ENCODE data around the gene TPST1.
"Not testable (repeated sequence)": the region's sequence is repeated elsewhere in the genome, so short reads cannot be mapped to it uniquely, and the experiment has no call there.

TPST1 gene

DNA sequence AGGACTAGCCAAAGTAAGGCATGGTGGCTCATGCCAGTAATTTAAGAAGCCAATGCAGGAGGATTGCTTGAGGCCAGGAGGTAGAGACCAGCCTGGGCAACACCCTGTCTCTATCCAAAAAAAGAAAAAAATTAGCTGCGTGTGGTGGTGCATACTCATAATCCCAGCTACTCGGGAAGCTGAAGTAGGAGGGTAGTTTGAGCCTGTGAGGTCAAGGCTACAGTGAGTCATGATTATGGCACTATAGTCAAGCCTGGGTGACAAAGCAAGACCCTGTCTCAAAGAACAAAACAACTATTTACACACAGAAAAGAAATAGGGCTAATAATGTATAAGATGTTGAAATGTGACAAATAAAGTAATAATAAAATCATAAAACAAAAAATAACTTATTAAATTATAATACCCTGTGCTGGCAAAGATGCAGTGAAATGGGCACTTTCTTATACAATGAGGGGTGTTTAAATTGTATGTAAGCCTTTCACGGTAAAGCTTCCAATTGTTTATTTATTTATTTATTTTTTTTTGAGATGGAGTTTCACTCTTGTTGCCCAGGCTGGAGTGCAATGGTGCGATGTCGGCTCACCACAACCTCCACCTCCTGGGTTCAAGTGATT, 175.2 kb downstream of the TPST1 start:
- no peak for DNase-seq (ENCODE audit: low read depth)

DNA sequence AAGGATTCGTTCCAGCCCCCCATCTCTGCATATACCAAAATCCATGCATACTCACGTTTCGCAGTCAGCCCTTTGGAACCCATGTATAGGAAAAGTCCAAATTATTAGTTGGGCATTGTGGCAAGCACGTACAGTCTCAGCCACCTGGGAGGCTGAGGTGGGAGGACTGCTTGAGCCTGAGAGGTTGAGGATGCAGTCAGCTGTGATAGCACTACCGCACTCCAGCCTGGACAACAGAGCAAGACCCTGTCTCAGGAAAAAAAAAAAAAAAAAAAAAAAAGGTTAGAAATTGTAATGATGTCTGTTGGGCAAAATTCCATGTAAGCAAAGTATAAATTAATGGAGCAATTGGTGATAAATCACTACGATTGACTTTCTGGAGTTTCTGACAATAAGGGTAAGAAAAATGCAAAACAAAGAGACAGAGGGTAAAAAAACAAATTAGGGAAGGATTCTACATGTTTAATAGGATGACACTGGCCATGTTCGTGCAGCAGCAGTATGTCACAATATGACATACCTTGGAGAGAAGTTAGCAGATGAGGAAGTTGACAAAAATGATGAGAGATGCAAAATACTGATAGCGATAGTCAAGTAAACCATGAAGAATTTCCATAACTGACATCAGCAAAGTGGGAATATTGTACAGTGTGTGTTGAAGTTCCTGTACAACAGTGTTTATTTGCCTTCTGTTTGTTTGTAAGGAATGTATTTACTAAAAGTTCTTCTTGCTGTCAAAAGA, 177.2 kb downstream of the TPST1 start:
- not testable (repeated sequence) for DNase-seq (ENCODE audit: low read depth)

DNA sequence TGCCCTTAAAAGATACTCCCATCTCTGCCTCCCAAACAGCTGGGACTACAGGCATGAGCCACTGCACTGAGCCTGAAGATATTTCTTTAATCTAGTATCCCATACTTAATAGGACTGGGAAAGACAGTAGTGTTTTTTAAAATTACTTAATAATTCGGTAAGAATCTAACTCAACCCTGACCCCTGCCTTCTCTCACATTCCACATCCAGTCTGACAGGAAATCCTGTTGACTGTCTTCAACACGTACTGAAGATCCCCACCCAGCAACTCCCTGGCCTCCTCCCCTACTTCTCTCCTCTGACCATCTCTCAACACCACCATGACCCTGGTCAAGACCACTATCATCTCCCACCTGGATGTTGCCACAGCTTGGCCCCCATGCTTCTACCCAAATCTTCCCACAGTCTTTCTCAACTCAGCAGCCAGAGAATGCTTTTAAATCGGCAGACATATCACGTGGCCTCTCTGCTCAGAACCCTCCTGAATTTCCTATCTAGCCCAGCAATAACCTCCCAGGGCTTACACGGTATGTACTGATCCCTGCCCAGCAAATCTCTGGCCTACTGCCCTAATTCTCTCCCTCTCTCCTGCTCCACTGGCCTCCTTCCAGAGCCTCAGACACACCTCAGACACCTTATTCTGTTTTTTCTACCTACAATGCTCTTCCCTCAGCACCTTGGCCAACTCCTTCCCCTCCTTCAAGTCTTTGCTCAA, 180.2 kb downstream of the TPST1 start:
- DNase-seq (ENCODE audit: low read depth) = not testable (repeated sequence)

DNA sequence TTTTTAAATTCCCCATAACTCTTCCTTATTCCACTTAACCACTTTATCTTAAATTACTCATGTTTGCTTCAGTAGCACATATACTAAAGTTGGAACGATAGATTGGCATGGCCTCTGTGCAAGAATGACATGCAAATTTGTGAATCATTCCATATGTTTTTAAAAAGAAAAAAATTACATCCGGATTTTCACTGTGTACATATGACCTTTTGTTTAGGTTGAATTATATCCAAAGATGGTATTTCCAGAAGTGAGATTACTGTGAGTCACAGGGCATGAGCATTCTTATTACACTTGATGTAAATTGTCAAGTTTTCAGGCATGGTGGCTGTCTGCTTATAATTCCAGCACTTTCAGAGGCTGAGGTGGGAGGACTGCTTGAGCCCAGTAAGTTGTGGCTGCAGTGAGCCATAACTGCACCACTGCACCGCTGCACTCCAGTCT, 190.0 kb downstream of the TPST1 start:
- DNase-seq (ENCODE audit: low read depth) = not testable (repeated sequence)

DNA sequence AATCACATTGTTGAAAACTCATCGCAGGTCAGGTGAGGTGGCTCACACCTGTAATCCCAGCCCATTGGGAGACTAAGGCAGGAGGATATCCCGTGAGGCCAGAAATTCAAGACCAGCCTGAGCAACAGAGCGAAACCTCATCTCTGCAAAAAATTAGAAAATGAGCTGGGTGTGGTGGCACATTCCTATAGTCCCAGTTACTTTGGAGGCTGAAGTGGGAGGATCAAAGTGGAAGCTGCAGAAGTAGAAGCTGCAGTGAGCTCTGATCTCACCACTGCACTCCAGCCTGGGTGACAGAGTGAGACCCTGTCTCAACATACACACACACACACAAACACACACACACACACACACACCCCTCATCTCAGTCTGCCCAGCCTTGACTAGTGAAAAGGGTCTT, 190.9 kb downstream of the TPST1 start:
- not testable (repeated sequence) for DNase-seq (ENCODE audit: low read depth)

DNA sequence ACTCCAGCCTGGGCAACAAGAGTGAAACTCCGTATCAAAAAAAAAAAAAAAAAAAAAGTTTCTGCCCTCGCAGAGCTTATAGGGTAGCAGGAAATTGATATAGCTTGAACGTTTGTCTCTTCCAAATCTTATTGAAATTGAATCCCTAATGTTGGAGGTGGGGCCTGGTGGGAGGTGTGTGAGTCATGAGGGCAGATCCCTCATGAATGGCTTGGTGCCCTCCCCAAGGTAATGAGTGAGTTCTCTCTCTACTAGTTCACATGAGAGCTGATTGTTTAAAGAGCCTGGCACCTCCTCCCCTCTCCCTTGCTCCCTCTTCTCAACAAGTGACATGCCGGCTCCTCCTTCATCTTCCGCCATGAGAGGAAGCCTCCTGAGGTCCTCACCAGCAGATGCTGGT, 193.7 kb downstream of the TPST1 start:
- DNase-seq (ENCODE audit: low read depth) = not testable (repeated sequence)

DNA sequence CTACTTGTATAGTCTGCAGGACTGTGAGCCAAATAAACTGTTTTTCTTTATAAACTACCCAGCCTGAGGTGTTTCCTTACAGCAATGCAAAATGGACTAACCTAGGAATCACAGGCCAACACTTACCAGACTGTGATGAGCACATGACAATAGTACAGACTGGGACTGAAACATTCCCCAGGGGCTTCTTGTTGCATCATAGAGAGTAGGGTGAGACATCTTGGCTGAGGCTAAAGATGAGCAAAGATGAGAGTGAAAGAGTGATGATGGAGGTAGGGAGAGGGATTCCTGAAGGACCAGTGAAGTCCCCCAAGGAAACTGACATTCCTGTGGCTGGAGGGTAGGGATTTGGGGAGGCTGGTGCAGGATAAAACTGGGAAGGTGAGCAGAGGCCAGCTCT, 194.4 kb downstream of the TPST1 start:
- no peak for DNase-seq (ENCODE audit: low read depth)

DNA sequence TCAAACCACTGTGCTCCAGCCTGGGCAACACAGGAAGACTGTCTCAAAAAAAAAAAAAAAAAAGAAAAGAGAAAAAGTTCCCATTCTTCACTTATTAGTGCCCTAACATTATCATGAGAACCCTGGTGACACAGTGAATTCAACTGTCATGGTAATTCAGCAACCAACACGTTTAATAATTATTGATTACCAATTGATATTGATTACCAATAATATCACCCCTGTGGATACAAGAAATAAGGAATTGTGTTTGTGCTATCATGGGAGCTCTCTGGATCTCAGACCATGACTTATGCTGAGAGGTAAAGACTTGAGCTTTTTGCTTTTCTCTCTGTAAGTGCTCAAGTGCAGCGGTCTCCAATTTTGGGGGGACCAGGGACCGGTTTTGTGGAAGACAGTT, 195.3 kb downstream of the TPST1 start:
- no peak for DNase-seq (ENCODE audit: low read depth)

DNA sequence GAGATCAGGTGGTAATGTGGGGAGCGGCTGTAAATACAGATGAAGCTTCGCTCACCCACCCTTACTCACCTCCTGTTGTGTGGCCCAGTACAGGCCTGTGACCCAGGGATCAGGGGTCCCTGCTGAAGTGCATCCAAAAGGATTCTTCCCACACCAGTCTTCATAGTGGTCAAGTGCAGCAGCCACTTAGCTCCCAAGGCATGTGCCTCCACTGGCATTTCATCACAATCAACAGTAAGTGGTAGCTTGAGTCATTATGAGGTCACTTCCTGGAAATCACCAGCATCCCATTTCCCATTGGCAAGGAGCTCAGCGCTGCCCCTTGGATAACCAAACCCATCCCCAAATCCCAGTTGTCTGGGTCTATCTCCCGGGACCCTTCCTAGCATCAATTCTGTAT, 196.0 kb downstream of the TPST1 start:
- DNase-seq (ENCODE audit: low read depth) = not testable (repeated sequence)

DNA sequence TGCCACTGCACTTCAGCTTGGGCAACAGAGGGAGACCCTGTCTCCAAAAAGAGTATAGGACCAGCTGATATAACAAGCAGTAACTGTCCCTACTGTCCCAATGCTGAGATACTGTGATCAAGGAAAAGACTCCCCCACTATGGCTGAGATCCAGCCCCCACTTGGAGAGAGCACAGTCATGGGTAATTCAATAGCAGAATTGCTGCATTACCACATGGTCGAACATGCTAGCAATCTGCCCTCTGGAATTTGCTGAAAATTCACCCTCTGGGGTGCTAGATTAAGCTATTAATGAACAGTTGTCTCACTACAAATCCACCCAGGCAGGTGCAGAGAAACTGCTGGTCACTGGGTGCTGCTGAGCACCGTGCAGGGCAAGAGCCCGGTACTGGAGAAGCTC, 196.8 kb downstream of the TPST1 start:
- DNase-seq (ENCODE audit: low read depth) = not testable (repeated sequence)

DNA sequence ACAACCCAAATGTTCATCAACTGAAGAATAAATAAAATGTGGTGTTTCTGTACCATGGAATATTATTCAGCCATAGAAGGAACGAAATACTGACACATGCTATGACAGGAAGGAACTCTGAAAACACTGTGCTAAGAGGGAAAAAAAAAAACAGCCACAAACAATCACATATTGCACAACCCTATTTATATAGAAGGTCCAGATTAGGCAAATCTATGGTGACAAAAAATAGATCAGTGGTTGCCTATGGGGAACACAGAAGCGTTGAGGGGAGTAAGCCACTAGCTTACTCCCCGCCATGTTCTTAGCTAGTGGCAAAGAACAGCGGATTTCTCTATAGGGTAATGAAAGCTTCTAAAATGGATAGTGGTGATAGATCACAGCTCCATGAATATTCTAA, 198.4 kb downstream of the TPST1 start:
- DNase-seq (ENCODE audit: low read depth) = no peak

DNA sequence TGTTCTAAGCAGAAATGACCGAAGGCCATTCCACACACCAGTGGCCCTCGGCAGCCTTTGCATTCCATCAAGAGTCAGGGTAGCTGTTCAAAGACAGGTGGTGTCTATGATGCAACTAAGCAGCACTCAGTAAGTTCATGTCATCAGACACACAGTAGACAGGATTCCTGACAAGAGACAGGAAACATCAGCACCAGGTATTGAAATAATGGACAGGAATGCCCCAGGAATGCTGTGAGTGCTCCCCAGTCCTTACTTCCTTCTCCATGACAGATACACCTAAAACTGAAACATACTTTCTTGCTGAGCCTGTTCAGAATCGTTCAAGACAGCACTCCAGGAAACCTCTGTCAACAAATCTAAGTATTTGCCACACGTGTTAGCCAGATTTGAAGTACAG, 204.4 kb downstream of the TPST1 start:
- no peak for DNase-seq (ENCODE audit: low read depth)

All from stimulated activated CD8-positive, alpha-beta memory T cell treated with anti-CD3 and anti-CD28 coated beads, Interleukin-12 subunit alpha, Interleukin-12 subunit beta, amount 100 ng/mL, for 4 hours (primary cell).